K562 (cell line): ENCODE measurements around the gene NTS. TPM values are rescaled to one million over a fixed set of nuclear protein-coding genes. Genes with fewer than 3 reads are reported as not detected.

Experiments
- ATAC-seq: fragments of 200-7000 bp; cut with Tn5 transposase; 3 replicates; pipeline ENCODE4 v1.9.1; 2020; ENCODE audit warnings: moderate library complexity
- BruUV-seq: library from RNA; stranded (reverse); fragments of 400-500 nt; replicated peaks from 2 replicates; lab custom pipeline; 2021; lab: Mats Ljungman, UMichigan
- CTCF ChIA-PET: fragments of 300-600 bp; formaldehyde crosslinking; extraction: SDS; loops from one replicate; lab custom pipeline; 2021; ENCODE audit warnings: low intra/inter-chr PET ratio; lab: Yijun Ruan, JAX
- POLR2A ChIA-PET: fragments of 300-600, 350-650 bp; sonication (Branson Sonifier 250); formaldehyde crosslinking; extraction: SDS; loops from one replicate; lab custom pipeline; 2021; ENCODE audit warnings: antibody characterized with exemption, inconsistent platforms; lab: Yijun Ruan, JAX
- DNase-seq, 4 experiments: peaks; one replicate each; pipeline versions ENCODE4 v3.0.0 to v3.0.0-alpha.2; 2011 to 2018; ENCODE audit warnings: low spot score in 3 of 4, mixed read lengths in 3 of 4; ENCODE audit errors: extremely low read depth in 1 of 4
- FAIRE-seq: peaks from 2 replicates; lab custom pipeline; 2011; peaks lifted over from hg19 to GRCh38; lab: Jason Lieb, UNC
- H2AFZ ChIP-seq: 2 replicates; pipeline ENCODE4 v1.6.0; 2011; ENCODE audit warnings: low read depth, low read length, control low read depth, inconsistent platforms
- H3K27ac ChIP-seq: fragments of 200-600 bp; 3 replicates; pipeline ENCODE4 v1.8.0; 2011; ENCODE audit warnings: low read depth, mild to moderate bottlenecking, control low read depth, inconsistent platforms, low read length, moderate library complexity, mixed read lengths; ENCODE audit errors: extremely low read depth
- H3K27me3 ChIP-seq, 2 experiments: fragments of 300-600 bp in 1 of 2; 2 replicates in 1 of 2; 3 replicates in 1 of 2; pipeline versions ENCODE4 v1.6.0 to v1.8.0; 2011; ENCODE audit warnings: inconsistent platforms in 2 of 2, low read length in 2 of 2, mild to moderate bottlenecking in 1 of 2, mixed read lengths in 1 of 2, moderate library complexity in 1 of 2; ENCODE audit not compliant: control insufficient read depth in 2 of 2, insufficient read depth in 2 of 2
- H3K36me3 ChIP-seq: fragments of 300-600 bp; 3 replicates; pipeline ENCODE4 v1.8.0; 2011; ENCODE audit warnings: mild to moderate bottlenecking, low read length, inconsistent platforms; ENCODE audit not compliant: control insufficient read depth, insufficient read depth
- H3K4me1 ChIP-seq, 2 experiments: fragments of 200-600 bp in 1 of 2; replicated peaks in 1 of 2; 2 replicates in 1 of 2; 3 replicates in 1 of 2; pipeline versions ENCODE4 v1.5.1 to v1.8.0; 2011; ENCODE audit warnings: inconsistent platforms in 2 of 2, low read length in 2 of 2, mild to moderate bottlenecking in 1 of 2, mixed read lengths in 1 of 2, moderate library complexity in 1 of 2; ENCODE audit not compliant: control insufficient read depth in 2 of 2, insufficient read depth in 2 of 2
- H3K4me2 ChIP-seq: 2 replicates; pipeline ENCODE4 v1.6.1; 2011; ENCODE audit warnings: low read length, control low read depth, inconsistent platforms, mixed read lengths; ENCODE audit not compliant: insufficient read depth
- H3K4me3 ChIP-seq: fragments of 200-600 bp; sonication (generic), shearing (Covaris generic); 2 replicates; pipeline ENCODE4 v1.5.1; 2016; ENCODE audit warnings: control low read depth, inconsistent platforms
- H3K79me2 ChIP-seq: fragments of 200-600 bp; 3 replicates; pipeline ENCODE4 v1.8.0; 2011; ENCODE audit warnings: low read length, inconsistent platforms; ENCODE audit not compliant: control insufficient read depth, insufficient read depth
- H3K9ac ChIP-seq, 2 experiments: 2 replicates each; pipeline versions ENCODE4 v1.6.0 to v1.6.1; 2011; ENCODE audit warnings: low read depth in 2 of 2, low read length in 2 of 2, control low read depth in 1 of 2, inconsistent platforms in 1 of 2, mild to moderate bottlenecking in 1 of 2, mixed read lengths in 1 of 2; ENCODE audit not compliant: insufficient read depth in 1 of 2
- H3K9me1 ChIP-seq: one replicate; pipeline ENCODE4 v1.6.0; 2011; ENCODE audit warnings: inconsistent platforms, mild to moderate bottlenecking, low read length, moderate library complexity; ENCODE audit not compliant: control insufficient read depth, insufficient read depth
- H3K9me3 ChIP-seq: replicated peaks from 2 replicates; pipeline ENCODE4 v1.5.1; 2011; ENCODE audit warnings: low read depth, low read length, inconsistent platforms; ENCODE audit not compliant: control insufficient read depth, insufficient read depth
- H4K20me1 ChIP-seq: replicated peaks from 2 replicates; pipeline ENCODE4 v1.6.1; 2011; ENCODE audit warnings: low read length, inconsistent platforms, mixed read lengths; ENCODE audit not compliant: control insufficient read depth, insufficient read depth
- DDX20 ChIP-seq: fragments of 450-650 bp; IDR thresholded peaks from 2 replicates; pipeline ENCODE4 v1.6.1; 2016; ENCODE audit warnings: missing genetic modification characterization, low read depth, mild to moderate bottlenecking, missing compliant biosample characterization, moderate library complexity
- MAZ ChIP-seq, 2 experiments: fragments of 450-650 bp in 1 of 2; sonication (generic) in 1 of 2; formaldehyde crosslinking; IDR thresholded peaks in 1 of 2; conservative IDR thresholded peaks in 1 of 2; 2 replicates each; pipeline versions ENCODE4 v1.4.0 to v1.5.0; 2020; ENCODE audit warnings: mild to moderate bottlenecking in 1 of 2, missing genetic modification reagents in 1 of 2
- SP2 ChIP-seq: IDR thresholded peaks from 2 replicates; pipeline ENCODE4 v1.6.1; 2011; ENCODE audit warnings: mild to moderate bottlenecking, low read depth, low read length, moderate library complexity; ENCODE audit not compliant: poor library complexity, severe bottlenecking; ENCODE audit errors: extremely low read depth
- ZEB2 ChIP-seq: fragments of 450-650 bp; IDR thresholded peaks from 2 replicates; pipeline ENCODE4 v1.6.1; 2016
- ZNF407 ChIP-seq: fragments of 450-650 bp; IDR thresholded peaks from 2 replicates; pipeline ENCODE4 v1.6.1; 2016; ENCODE audit warnings: low read depth
- ZNF75A ChIP-seq: fragments of 450-650 bp; formaldehyde crosslinking; IDR thresholded peaks from 2 replicates; pipeline ENCODE4 v1.4.0; 2020; ENCODE audit warnings: mild to moderate bottlenecking
- WGBS: fragments of 100-300 bp; shearing (Covaris generic); methylation state at CpG from one replicate; pipeline ENCODE4 v1.1.6; 2016; ENCODE audit warnings: low coverage, mixed read lengths; ENCODE audit not compliant: insufficient coverage; ENCODE audit errors: missing lambda C conversion rate; 5-methylcytosine and 5-hydroxymethylcytosine counted together
- in situ Hi-C: fragments of 300-500 bp; cut with MboI; formaldehyde crosslinking; loops from 4 replicates; pipeline ENCODE4 v1.15.0; 2018; ENCODE audit warnings: inconsistent platforms, mixed read lengths
- intact Hi-C: fragments of 100-400 bp; cut with micrococcal nuclease; formaldehyde crosslinking; loops from 2 replicates; pipeline ENCODE4 v1.14.2; 2022
- polyA plus RNA-seq, 8 experiments: library from polyadenylated mRNA; depleted of rRNA in 4 of 8; stranded (reverse) in 5 of 8; unstranded in 3 of 8; fragments of >200 nt; fragmentation: Nextera tagmentation in 2 of 8; fragmentation: Illumina TruSeq in 1 of 8; extraction: Ambion mirVana in 2 of 8; extraction: Trizol in 1 of 8; gene quantifications; 2 replicates each; pipeline versions ENCODE4 v1.2.1 to v1.2.3, GENCODE V29; 2011 to 2014; ENCODE audit warnings: inconsistent platforms in 1 of 8, missing spikeins in 1 of 8
- total RNA-seq, 7 experiments: library from RNA; depleted of rRNA in 6 of 7; stranded (reverse); fragments of >200 nt in 6 of 7; fragmentation: Illumina TruSeq in 2 of 7; extraction: Trizol in 2 of 7; gene quantifications; 2 replicates each; pipeline versions ENCODE4 v1.2.1 to v1.2.3, GENCODE V29; 2011 to 2021; ENCODE audit warnings: low replicate concordance in 1 of 7
- TF ChIP-seq, protein P1 (sequence below): fragments of 450-650 bp; IDR thresholded peaks from 2 replicates; pipeline ENCODE4 v1.6.1; 2016; ENCODE audit warnings: missing biosample characterization, missing genetic modification characterization
- TF ChIP-seq, protein P2 (sequence below): fragments of 250-450 bp; sonication (Bioruptor Pico); IDR thresholded peaks from 2 replicates; pipeline ENCODE4 v1.8.0; 2022; ENCODE audit warnings: moderate library complexity, mild to moderate bottlenecking, inconsistent platforms
- TF ChIP-seq, protein P3 (sequence below): fragments of 450-650 bp; IDR thresholded peaks from 2 replicates; pipeline ENCODE4 v1.6.1; 2017; ENCODE audit warnings: mild to moderate bottlenecking, moderate library complexity

Gene NTS
- total and polyA plus RNA-seq, 9 of the 15 experiments (the other 6 are each of a cell fraction or from before 2014, with no cell fraction given), result 0.09 to 3.4 (median 0.18) TPM; not detected in 2

GRCh38 chr12:85849344-85849743 is 24.8 kb upstream of the NTS start (continued):
- TF ChIP-seq, protein P1, sequence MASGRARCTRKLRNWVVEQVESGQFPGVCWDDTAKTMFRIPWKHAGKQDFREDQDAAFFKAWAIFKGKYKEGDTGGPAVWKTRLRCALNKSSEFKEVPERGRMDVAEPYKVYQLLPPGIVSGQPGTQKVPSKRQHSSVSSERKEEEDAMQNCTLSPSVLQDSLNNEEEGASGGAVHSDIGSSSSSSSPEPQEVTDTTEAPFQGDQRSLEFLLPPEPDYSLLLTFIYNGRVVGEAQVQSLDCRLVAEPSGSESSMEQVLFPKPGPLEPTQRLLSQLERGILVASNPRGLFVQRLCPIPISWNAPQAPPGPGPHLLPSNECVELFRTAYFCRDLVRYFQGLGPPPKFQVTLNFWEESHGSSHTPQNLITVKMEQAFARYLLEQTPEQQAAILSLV (tag), result no peak
- TF ChIP-seq SP2 (no peak), ZEB2 (no peak)

- DNase-seq (no peak), ATAC-seq (no peak), FAIRE-seq (no peak)
- no peaks in the 10 kb centered on the region for H3K9me1 ChIP-seq
- H3K36me3 ChIP-seq, result no peaks in the 10 kb centered on the region
- no peaks in the 10 kb centered on the region for H3K79me2 ChIP-seq
- no TSS peak for BruUV-seq
- H3K4me2 ChIP-seq, result no peak overlapping the region
- no peak overlapping the region for H3K4me3 ChIP-seq
- H3K9me3 ChIP-seq, result no peaks in the 10 kb centered on the region
- no peaks in the 10 kb centered on the region for H3K27me3 ChIP-seq
- H3K4me1 ChIP-seq, result no peaks in the 10 kb centered on the region
- no peak overlapping the region for H3K9ac ChIP-seq
- H3K27ac ChIP-seq, result no peak overlapping the region
- ChIA-PET CTCF (no interaction called here), POLR2A (no interaction called here)
- in situ Hi-C loops, result no loop called here
- 2% methylated on average over 6 of the region's 6 CpGs for WGBS
- no peak overlapping the region for H2AFZ ChIP-seq
- intact Hi-C loops, result no loop called here
- H4K20me1 ChIP-seq, result no peaks in the 10 kb centered on the region
- TF ChIP-seq MAZ (CRISPR knock-in tag; conservative IDR thresholded peaks at IDR 0.05 in 1 of 2, IDR thresholded peaks at IDR 0.05 in 1 of 2), result no peak
- TF ChIP-seq ZNF75A (CRISPR knock-in tag), result no peak
- TF ChIP-seq, protein P2, sequence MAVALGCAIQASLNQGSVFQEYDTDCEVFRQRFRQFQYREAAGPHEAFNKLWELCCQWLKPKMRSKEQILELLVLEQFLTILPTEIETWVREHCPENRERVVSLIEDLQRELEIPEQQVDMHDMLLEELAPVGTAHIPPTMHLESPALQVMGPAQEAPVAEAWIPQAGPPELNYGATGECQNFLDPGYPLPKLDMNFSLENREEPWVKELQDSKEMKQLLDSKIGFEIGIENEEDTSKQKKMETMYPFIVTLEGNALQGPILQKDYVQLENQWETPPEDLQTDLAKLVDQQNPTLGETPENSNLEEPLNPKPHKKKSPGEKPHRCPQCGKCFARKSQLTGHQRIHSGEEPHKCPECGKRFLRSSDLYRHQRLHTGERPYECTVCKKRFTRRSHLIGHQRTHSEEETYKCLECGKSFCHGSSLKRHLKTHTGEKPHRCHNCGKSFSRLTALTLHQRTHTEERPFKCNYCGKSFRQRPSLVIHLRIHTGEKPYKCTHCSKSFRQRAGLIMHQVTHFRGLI (CRISPR knock-in tag), result no peak
- no peak for TF ChIP-seq ZNF407
- no peak for TF ChIP-seq DDX20 (tag)
- TF ChIP-seq, protein P3, sequence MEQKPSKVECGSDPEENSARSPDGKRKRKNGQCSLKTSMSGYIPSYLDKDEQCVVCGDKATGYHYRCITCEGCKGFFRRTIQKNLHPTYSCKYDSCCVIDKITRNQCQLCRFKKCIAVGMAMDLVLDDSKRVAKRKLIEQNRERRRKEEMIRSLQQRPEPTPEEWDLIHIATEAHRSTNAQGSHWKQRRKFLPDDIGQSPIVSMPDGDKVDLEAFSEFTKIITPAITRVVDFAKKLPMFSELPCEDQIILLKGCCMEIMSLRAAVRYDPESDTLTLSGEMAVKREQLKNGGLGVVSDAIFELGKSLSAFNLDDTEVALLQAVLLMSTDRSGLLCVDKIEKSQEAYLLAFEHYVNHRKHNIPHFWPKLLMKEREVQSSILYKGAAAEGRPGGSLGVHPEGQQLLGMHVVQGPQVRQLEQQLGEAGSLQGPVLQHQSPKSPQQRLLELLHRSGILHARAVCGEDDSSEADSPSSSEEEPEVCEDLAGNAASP, result no peak
These were observed 18.8 kb upstream of the NTS start for GRCh38 chr12:85855305-85855704.
